ENCODE results near the gene CACYBP. TPM values are rescaled to one million over a fixed set of nuclear protein-coding genes. Genes with fewer than 3 reads are reported as not detected.

Gene CACYBP
- total RNA-seq, 1 donor from 2014 or later, result 74.4 TPM

GRCh38 chr1:174963529-174964125 lies 36.1 kb upstream of the CACYBP start:
- peak overlapping the region; percentile 84 for H3K27ac ChIP-seq
- ATAC-seq, result no peak
- no peaks in the 10 kb centered on the region for H3K27me3 ChIP-seq (ENCODE audit: low read depth)
- no peak overlapping the region for H3K4me3 ChIP-seq
- TF ChIP-seq, protein P1, sequence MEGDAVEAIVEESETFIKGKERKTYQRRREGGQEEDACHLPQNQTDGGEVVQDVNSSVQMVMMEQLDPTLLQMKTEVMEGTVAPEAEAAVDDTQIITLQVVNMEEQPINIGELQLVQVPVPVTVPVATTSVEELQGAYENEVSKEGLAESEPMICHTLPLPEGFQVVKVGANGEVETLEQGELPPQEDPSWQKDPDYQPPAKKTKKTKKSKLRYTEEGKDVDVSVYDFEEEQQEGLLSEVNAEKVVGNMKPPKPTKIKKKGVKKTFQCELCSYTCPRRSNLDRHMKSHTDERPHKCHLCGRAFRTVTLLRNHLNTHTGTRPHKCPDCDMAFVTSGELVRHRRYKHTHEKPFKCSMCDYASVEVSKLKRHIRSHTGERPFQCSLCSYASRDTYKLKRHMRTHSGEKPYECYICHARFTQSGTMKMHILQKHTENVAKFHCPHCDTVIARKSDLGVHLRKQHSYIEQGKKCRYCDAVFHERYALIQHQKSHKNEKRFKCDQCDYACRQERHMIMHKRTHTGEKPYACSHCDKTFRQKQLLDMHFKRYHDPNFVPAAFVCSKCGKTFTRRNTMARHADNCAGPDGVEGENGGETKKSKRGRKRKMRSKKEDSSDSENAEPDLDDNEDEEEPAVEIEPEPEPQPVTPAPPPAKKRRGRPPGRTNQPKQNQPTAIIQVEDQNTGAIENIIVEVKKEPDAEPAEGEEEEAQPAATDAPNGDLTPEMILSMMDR (IDR thresholded peaks at IDR 0.05), result no peak
- peaks cover 56% of the 10 kb centered on the region for H3K4me1 ChIP-seq
- H3K9me3 ChIP-seq, result no peaks in the 10 kb centered on the region
- peaks cover 3% of the 10 kb centered on the region for H3K36me3 ChIP-seq
- intact Hi-C loops (cut with DNase I), result no loop called here
- DNase-seq, result no peak

- H3K9me3 ChIP-seq, result no peaks in the 10 kb centered on the region
- TF ChIP-seq, protein P1 (IDR thresholded peaks at IDR 0.05), result no peak
- peak overlapping the region; percentile 31 for H3K4me3 ChIP-seq
- no peaks in the 10 kb centered on the region for H3K27me3 ChIP-seq (ENCODE audit: low read depth)
- intact Hi-C loops (cut with DNase I), result no loop called here
- peak; percentile 74 to 87 for ATAC-seq
- H3K4me1 ChIP-seq, result peaks cover 63% of the 10 kb centered on the region
- DNase-seq, result no peak
- no peaks in the 10 kb centered on the region for H3K36me3 ChIP-seq
- H3K27ac ChIP-seq, result peak overlapping the region; percentile 84
Measured at GRCh38 chr1:174964261-174964971, 35.3 kb upstream of the CACYBP start.

GRCh38 chr1:174964972-174965361 lies 34.8 kb upstream of the CACYBP start:
- TF ChIP-seq, protein P1 (IDR thresholded peaks at IDR 0.05), result no peak
- intact Hi-C loops (cut with DNase I), result no loop called here
- Histone ChIP-seq H3K4me1 (peaks cover 66% of the 10 kb centered on the region), H3K9me3 (no peaks in the 10 kb centered on the region), H3K27ac (peak overlapping the region; percentile 84), H3K4me3 (peak overlapping the region; percentile 31), H3K27me3 (ENCODE audit: low read depth) (no peaks in the 10 kb centered on the region), H3K36me3 (no peaks in the 10 kb centered on the region)
- ATAC-seq, result peak in 1 of 2 donors; percentile 18
- DNase-seq, result no peak

DNA sequence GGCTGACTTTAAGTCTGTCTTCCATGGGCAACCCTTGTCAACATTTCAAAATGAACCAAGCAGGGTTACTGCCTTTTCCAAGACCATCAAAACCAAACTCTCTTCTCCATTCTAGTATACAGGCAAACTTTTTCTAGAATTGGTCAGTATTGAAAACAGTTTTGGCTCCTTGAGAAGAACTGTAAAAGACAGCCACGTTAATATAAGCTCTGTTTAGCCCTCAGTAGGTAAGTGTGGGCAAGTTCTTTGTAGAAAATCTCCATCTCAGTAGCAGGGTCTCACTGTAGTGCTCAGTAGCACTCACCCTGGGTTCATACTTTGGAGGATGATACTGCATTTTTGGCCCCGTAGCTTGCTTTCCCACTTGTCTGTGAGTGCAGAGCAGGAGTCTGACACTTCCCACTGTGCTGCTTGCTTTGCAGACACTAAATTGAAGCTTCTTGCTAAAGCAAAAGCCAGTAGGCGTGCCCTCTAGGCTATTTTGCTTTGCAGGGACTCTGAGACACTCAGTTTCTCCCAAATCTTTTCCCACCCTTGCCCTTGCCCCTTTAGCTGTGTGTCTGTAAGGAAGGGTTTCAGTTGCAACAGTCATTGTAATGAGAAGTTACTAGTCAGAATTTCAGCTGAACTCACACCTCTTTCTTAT lies 34.3 kb upstream of the CACYBP start:
- DNase-seq (no peak), ATAC-seq (peak; percentile 35 to 54)
- no peaks in the 10 kb centered on the region for H3K9me3 ChIP-seq
- no peaks in the 10 kb centered on the region for H3K27me3 ChIP-seq (ENCODE audit: low read depth)
- peaks cover 70% of the 10 kb centered on the region for H3K4me1 ChIP-seq
- TF ChIP-seq, protein P1 (IDR thresholded peaks at IDR 0.05), result no peak
- H3K36me3 ChIP-seq, result no peaks in the 10 kb centered on the region
- H3K27ac ChIP-seq, result peak overlapping the region; percentile 84
- intact Hi-C loops (cut with DNase I), result no loop called here
- H3K4me3 ChIP-seq, result peak overlapping the region; percentile 31

DNA sequence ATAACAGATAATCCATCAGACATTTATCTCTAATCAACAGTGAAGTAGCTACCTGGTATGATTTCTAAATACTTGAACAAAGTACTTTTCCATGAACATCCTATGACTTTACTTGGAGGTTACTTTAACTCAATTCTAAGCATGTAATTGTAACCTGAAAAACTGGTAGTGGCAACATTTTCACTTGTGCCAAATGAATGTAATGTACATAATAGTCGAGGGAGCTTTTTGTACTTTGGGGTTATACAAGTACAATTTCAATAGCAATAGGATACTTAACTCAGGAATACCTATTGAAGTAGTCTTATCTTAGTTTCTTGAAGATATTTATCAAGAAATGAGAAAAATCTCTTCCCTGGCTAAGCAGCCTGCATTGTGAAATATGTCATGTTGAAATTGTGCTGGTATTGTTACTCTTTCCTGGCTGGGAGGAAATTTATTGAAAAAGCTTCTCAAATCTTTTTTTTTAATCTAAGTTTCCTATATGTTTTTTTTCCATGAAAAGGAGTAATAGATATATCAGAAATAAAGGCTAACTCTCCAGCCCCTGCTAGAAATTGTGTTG lies 33.7 kb upstream of the CACYBP start:
- Histone ChIP-seq H3K4me3 (peak overlapping the region; percentile 31), H3K27ac (peak overlapping the region; percentile 84), H3K27me3 (ENCODE audit: low read depth) (no peaks in the 10 kb centered on the region), H3K4me1 (peaks cover 75% of the 10 kb centered on the region), H3K36me3 (no peaks in the 10 kb centered on the region), H3K9me3 (no peaks in the 10 kb centered on the region)
- intact Hi-C loops (cut with DNase I), result no loop called here
- ATAC-seq (peak; percentile 62 to 77), DNase-seq (no peak)
- TF ChIP-seq, protein P1 (IDR thresholded peaks at IDR 0.05), result no peak

Data from lower lobe of right lung (tissue), 2 donors.